ENCODE data around the gene NHERF2. TPM values are rescaled to one million over a fixed set of nuclear protein-coding genes. Genes with fewer than 3 reads are reported as not detected.

NHERF2 gene
- polyA plus RNA-seq, 6 donors from 2014 or later, result not detected

GRCh38 chr16:2038382-2039231 is 11.9 kb downstream of the NHERF2 start:
- Mint-ChIP-seq H3K9me3 (no peaks in the 10 kb centered on the region), H3K4me1 (peaks cover 0 to 6% (median 0%) of the 10 kb centered on the region in 3 donors), H3K27me3 (peaks cover 0 to 10% (median 0%) of the 10 kb centered on the region in 3 donors), H3K36me3 (no peaks in the 10 kb centered on the region), H3K27ac (no peak overlapping the region), H3K4me3 (no peak overlapping the region)
- no peak for DNase-seq
- no peak for ATAC-seq (ENCODE audit: low read depth in 2 of 2)

- no peak for DNase-seq
These were observed 12.8 kb downstream of the NHERF2 start for GRCh38 chr16:2039274-2040031.

GRCh38 chr16:2040041-2040786 is 13.5 kb downstream of the NHERF2 start:
- Mint-ChIP-seq H3K27ac (no peak overlapping the region), H3K9me3 (no peaks in the 10 kb centered on the region), H3K27me3 (no peaks in the 10 kb centered on the region), H3K4me1 (peaks cover 0 to 6% (median 0%) of the 10 kb centered on the region in 3 donors), H3K4me3 (no peak overlapping the region), H3K36me3 (no peaks in the 10 kb centered on the region)
- DNase-seq (no peak), ATAC-seq (ENCODE audit: low read depth in 2 of 2) (no peak)

More at GRCh38 chr16:2039274-2040031, 12.8 kb downstream of the NHERF2 start:
- no peak overlapping the region for H3K27ac Mint-ChIP-seq
- H3K4me3 Mint-ChIP-seq, result no peak overlapping the region
- peaks cover 0 to 6% (median 0%) of the 10 kb centered on the region in 3 donors for H3K4me1 Mint-ChIP-seq
- ATAC-seq (ENCODE audit: low read depth in 2 of 2), result no peak
- no peaks in the 10 kb centered on the region for H3K36me3 Mint-ChIP-seq
- peaks cover 0 to 5% (median 0%) of the 10 kb centered on the region in 3 donors for H3K27me3 Mint-ChIP-seq
- H3K9me3 Mint-ChIP-seq, result no peaks in the 10 kb centered on the region

DNA sequence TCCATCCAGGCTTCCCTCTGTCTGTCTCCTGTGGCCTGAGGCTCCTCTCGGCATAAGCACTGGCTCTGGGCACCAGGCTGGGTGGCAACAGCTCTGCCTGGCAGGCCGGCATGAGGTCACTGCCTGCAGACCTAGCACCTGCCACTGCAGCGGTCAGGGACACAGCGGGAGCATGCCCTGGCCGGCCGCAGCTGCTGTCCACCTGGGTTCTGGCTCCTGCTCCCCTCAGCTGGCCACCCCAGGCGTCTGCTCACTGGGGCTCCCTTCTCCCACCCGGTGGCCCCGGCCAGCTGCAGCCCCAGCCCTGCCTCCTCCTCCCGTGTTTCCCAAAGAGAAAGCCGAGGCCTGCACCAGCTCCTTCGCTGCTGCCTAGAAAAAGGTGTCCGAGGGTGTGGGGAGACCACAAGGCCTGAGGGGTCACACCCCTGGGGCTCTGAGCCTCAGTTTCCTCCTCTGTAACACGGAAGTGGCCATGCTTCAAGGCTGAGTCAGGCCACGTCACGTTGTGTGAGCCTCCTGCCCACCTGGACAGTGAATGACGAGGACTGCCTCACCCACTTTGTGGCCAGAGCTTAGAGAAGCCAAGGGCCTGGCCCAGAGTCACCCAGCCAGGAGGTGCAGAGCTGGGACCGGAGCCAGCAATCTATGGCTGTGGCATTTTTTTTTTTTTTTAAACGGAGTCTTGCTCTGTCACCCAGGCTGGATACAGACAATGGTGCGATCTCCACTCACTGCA is 14.3 kb downstream of the NHERF2 start:
- no peaks in the 10 kb centered on the region for H3K36me3 Mint-ChIP-seq
- no peak for ATAC-seq (ENCODE audit: low read depth in 2 of 2)
- peaks cover 0 to 6% (median 0%) of the 10 kb centered on the region in 3 donors for H3K4me1 Mint-ChIP-seq
- H3K4me3 Mint-ChIP-seq, result no peak overlapping the region
- H3K27me3 Mint-ChIP-seq, result no peaks in the 10 kb centered on the region
- DNase-seq, result no peak
- no peak overlapping the region for H3K27ac Mint-ChIP-seq
- no peaks in the 10 kb centered on the region for H3K9me3 Mint-ChIP-seq

DNA sequence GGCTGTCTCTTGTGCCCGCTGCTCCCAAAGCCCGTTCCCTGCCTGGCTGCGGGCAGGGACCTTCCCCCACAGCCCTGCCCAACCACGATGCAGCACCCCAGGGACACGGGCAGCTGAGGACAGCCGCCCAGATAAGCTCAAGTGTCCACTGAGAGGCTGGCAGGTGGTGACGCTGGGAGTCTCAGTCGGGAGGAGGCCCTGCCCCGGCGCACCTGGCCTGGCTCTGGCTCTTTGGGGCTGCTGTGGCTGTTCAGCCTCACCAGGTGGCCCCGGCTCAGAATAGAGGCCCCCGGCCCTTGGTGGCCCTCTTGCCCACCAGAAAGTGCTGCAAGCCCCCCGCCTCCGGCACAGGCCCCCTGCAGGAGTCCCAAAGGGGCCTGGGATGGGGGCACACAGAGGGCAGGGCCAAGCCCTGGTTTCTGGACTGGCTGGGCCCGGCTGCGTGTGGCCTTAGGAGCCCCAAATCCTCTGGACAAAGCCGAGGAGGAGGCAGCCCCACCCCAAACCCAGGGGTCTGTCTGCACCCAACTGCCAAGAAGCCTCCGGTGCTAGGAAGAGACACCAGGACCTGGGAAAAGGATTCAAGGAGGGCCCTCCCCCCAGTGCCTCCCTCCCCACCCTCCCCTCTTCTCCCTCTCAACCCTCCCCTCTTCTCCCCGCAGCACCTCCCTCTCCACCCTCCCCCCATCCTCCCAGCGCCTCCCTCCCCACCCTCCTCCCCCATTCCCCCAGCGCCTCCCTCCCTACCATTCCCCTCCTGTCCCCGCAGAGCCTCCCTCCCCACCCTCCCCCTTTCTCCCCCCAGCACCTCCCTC is 15.7 kb downstream of the NHERF2 start:
- no peak overlapping the region for H3K4me3 Mint-ChIP-seq

GRCh38 chr16:2042986-2043666 is 16.4 kb downstream of the NHERF2 start:
- no peaks in the 10 kb centered on the region for H3K27me3 Mint-ChIP-seq
- no peaks in the 10 kb centered on the region for H3K9me3 Mint-ChIP-seq
- H3K36me3 Mint-ChIP-seq, result no peaks in the 10 kb centered on the region
- H3K4me3 Mint-ChIP-seq, result no peak overlapping the region
- H3K27ac Mint-ChIP-seq, result no peak overlapping the region
- peaks cover 11 to 15% (median 13%) of the 10 kb centered on the region in 3 donors for H3K4me1 Mint-ChIP-seq
- DNase-seq (no peak), ATAC-seq (ENCODE audit: low read depth in 2 of 2) (no peak)

More for the DNA sequence above, 15.7 kb downstream of the NHERF2 start:
- Mint-ChIP-seq H3K27me3 (no peaks in the 10 kb centered on the region), H3K36me3 (no peaks in the 10 kb centered on the region), H3K4me1 (peaks cover 10 to 15% (median 13%) of the 10 kb centered on the region in 3 donors), H3K27ac (no peak overlapping the region), H3K9me3 (no peaks in the 10 kb centered on the region)
- no peak for ATAC-seq (ENCODE audit: low read depth in 2 of 2)
- DNase-seq, result no peak

GRCh38 chr16:2043667-2044451 is 17.2 kb downstream of the NHERF2 start:
- H3K36me3 Mint-ChIP-seq, result no peaks in the 10 kb centered on the region
- H3K9me3 Mint-ChIP-seq, result no peaks in the 10 kb centered on the region
- no peaks in the 10 kb centered on the region for H3K27me3 Mint-ChIP-seq
- no peak overlapping the region for H3K27ac Mint-ChIP-seq
- no peak overlapping the region for H3K4me3 Mint-ChIP-seq
- H3K4me1 Mint-ChIP-seq, result peaks cover 19 to 22% (median 20%) of the 10 kb centered on the region in 3 donors
- DNase-seq (no peak), ATAC-seq (ENCODE audit: low read depth in 2 of 2) (no peak)

DNA sequence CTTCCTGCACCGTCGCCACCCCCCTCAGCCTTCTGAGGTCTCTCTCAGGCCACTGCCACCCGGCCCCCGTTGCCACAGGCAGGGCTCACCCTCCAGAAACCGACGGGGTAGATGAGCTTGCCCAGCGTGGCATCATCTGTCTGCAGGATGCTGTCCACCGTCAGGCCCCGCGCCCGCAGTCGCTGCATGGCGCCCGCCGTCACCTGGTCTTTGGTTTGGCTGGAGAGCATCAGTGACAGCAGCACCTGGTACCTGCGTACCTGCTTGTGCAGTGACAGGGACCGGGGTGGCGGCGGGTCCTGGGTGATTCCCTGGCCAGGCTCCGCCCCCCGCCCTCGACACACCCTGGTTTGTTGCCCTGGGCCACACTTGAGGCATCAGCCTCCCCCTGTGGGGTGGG is 17.8 kb downstream of the NHERF2 start:
- Mint-ChIP-seq H3K27ac (peak overlapping the region in 1 of 6 donors; percentile 47), H3K4me1 (peaks cover 23 to 25% (median 24%) of the 10 kb centered on the region in 3 donors), H3K36me3 (no peaks in the 10 kb centered on the region), H3K4me3 (no peak overlapping the region), H3K9me3 (no peaks in the 10 kb centered on the region), H3K27me3 (no peaks in the 10 kb centered on the region)
- no peak for DNase-seq
- ATAC-seq (ENCODE audit: low read depth in 2 of 2), result no peak

- Mint-ChIP-seq H3K4me1 (peaks cover 23 to 25% (median 24%) of the 10 kb centered on the region in 3 donors), H3K9me3 (no peaks in the 10 kb centered on the region), H3K27ac (peak overlapping the region in 1 of 6 donors; percentile 55), H3K27me3 (no peaks in the 10 kb centered on the region), H3K4me3 (peak overlapping the region; percentile 78 to 97 (median 92)), H3K36me3 (no peaks in the 10 kb centered on the region)
- no peak for ATAC-seq (ENCODE audit: low read depth in 2 of 2)
- DNase-seq, result no peak
These were observed 19.5 kb downstream of the NHERF2 start for GRCh38 chr16:2045965-2046892.

DNA sequence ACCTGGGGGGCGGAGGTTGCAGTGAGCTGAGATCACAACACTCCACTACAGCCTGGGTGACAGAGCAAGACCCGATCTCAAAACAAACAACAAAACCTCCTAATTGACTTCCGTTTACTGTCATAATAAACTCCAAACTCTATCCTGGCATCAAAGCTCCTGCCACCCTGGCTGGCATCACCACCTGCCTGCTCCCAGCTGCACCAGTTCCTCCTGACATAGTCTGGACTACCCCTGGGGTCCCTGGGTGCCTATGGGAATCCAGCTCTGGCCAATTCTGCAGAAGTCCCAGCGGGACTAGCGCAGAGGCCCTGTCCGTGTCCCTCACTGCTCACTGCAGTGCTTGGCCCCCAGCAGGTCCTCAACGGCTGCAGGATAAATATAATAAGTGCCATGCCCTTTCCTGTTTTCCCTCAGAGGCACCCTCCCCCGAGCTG is 20.2 kb downstream of the NHERF2 start:
- no peak for ATAC-seq (ENCODE audit: low read depth in 2 of 2)
- Mint-ChIP-seq H3K4me3 (peak overlapping the region; percentile 86 to 97 (median 94)), H3K4me1 (peaks cover 23 to 25% (median 24%) of the 10 kb centered on the region in 3 donors), H3K9me3 (no peaks in the 10 kb centered on the region), H3K27ac (peak overlapping the region in 2 of 6 donors; percentile 87 to 89), H3K36me3 (no peaks in the 10 kb centered on the region), H3K27me3 (no peaks in the 10 kb centered on the region)
- no peak for DNase-seq

Measured in naive B cell (primary cell).